HG02852 (cell line): ENCODE data around the gene PGM2.

Experiments
- ATAC-seq: cut with Tn5 transposase; IDR thresholded peaks from one replicate; pipeline ENCODE4 v1.9.1; 2021; ENCODE audit warnings: mild to moderate bottlenecking, moderate library complexity; ENCODE audit not compliant: unreplicated experiment

Gene PGM2

DNA sequence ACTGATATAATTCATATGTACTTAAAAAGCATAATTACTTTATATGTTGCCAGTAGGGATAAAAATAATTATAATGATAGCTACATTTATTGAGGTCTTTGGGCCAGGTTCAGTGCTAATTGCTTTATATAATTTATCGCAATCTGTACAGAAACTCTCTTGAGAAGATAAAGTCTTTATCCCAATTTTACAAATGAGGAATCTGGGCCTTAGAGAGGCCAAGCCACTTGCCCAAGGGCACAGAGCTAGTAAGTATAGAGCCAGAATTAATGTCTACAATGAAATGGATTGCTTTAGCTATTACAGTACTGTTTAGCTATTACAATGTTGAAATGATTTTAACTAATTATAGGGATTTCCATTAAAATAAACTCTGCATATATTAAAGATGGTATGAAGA, 33.8 kb downstream of the PGM2 start:
- no peak for ATAC-seq

DNA sequence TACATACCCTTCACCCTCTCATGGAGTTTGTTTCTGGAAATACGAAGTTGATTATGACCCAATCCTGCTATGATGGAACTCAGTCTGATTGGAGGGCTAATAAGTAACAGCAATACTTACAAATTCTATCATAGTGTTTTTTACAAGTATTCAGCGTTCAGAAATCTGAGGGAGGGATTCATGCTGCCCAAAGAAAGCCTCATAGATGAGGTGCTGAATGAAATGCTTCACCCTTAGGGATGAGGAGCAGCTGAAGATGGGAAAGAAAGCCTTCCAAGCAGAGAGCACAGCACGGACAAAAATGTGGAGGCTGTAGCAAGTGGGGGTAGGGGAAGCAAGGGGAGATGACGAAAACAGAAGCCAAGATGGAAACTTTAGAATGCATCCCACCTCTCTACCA, 36.5 kb downstream of the PGM2 start:
- ATAC-seq: no peak

DNA sequence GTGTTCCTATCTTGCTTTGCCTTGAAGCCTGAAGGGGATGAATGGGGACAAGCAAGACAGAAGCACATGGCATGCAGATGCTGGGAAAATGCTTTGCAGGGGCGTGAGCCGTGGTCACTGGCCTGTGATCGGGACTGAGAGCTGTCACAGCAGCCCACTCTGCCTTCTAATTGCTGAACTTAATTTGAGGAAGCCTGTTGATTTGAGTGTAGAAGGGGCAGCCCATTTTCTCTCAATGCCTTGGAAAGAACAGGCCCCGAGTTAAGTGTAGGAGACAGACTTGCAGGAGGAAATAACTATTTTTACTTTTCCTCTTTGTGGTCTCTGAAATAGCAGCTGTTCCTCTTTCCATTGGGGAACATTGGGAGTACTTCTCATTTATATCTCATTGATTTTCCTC, 38.3 kb downstream of the PGM2 start:
- no peak for ATAC-seq

DNA sequence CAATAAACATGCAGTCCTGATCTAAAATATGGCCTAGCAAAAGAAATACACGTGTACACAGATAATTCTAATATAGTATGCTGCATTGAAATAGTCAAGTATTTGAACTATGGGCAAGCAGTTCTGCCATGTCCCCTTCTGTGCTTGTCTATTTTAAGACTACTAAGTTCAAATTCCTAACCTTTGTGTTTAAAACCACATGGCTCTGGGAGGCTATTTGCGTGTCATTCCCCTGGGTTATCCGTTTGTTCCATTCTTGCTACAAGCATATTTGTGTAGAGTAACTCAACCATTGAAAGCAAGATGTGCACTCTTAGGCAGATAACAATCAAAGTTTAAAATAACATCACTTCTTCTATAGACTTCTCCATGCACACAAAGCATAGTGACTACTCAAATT, 39.0 kb downstream of the PGM2 start:
- ATAC-seq: no peak

DNA sequence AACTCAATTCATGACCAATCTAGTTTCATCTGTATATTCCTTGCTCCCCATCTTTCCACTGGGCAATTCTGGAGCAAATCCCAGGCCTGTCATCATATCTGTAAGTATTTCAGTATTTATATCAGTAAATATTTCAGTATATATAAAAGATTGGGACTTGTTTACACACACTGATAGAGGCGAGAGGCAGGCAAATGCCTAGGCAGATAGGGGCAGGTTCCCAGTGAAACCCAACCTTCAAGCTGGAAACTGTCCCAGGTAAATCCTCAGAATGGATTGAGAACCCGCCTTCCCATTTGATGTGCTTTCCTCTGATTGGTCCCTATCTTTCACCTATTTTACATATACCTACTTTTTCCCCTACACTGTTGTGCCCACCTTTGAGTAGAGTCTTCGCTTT, 40.6 kb downstream of the PGM2 start:
- no peak for ATAC-seq

DNA sequence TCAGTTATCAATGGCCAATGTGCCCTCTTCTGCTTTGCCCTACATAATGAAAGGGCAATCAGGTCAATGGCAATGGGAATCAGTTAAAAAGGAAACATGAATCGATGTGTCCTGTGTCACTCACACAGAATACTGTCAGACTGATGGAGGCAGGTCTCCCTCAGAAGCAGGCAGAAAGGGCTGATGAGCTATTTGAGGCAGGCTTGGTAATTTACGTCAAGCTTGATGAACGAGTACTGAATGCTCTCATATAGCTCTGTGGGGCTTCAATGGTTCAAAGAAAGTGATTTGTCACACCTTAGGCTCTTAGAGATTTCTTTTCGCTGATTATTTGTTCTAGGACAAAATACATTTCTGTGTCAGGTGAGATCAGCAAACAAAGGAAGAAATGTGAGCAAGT, 41.8 kb downstream of the PGM2 start:
- no peak for ATAC-seq

DNA sequence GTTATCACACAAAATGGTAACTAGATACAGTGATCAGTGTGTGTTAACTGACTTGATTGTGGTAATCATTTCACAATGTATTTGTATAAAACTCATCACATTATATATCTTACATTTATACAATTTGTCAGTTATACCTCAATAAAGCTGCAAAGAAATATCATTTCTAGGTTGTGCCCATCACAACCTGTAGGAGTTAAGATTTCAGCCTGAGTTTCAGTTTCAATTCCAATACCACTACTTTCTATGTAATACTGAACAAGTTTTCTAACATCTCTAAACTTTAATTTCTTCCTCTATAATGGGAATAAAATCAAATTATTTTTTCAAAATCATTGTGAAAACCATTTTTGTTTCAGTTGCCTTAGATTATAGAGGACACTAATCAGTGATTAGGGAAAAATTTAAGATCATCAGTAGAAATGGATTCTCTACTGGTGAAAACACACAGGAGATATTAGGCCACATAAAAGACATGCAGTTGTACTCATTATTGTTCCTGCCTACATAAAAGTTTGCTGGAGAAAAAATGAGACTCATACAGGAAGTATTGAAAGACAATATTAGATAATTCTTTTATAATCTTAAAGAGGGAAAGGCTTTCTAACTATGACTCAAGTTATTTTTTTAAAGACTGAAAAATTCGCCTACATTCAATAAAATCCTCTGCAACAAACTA, 46.0 kb downstream of the PGM2 start:
- ATAC-seq: no peak

DNA sequence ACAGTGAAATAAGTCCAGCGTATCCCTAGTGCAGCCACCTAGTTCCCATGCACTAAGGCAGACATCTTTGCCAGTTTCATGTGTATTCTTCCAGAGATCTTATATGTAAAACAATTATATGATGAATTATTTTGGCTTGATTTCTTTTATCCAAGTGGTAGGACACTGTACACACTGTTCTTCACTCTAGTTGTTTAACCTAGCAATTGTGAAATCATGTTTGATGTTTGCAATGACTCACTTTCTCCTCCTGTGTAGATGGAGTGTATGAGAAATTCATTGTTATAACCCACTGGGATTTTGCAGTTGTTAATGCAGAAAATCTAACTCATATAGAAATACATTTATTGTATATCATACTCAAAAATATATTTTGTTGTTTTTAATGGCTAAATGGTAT, 46.9 kb downstream of the PGM2 start:
- ATAC-seq: no peak

DNA sequence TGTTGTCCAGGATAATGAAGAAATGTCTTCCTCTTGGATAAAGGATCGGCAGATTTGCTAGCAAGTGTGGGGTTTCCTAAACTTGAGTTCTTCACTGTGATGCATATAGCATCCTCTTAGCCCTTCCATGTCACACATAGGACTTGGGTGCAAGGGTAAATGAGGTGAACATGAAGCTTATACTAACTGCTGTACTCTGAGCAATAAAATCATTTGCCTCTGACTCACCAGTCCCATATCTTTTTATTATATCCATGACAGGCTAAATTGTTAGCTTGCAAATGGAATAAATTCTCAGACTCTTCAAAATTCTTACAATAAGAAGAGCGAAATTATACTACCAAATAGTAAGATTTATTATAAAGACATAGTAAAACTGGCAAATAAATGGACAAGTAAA, 49.7 kb downstream of the PGM2 start:
- ATAC-seq: no peak

DNA sequence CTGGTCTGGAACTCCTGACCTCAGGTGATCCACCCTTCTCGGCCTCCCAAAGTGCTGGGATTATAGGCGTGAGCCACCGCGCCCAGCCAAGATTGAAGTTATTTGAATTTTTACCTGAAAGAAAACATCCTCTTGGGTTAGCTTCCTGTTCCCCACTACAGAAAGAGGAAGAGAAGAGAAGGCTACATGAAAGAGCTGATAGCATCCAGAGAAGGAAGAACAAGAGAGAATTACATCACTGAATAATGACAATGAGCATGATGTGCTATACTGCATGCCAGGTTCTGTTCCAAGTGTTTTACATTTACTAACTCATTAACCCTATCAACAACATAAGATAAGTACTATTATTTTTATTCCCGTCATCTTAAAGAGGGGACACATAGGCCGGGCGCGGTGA, 52.9 kb downstream of the PGM2 start:
- ATAC-seq: no peak

DNA sequence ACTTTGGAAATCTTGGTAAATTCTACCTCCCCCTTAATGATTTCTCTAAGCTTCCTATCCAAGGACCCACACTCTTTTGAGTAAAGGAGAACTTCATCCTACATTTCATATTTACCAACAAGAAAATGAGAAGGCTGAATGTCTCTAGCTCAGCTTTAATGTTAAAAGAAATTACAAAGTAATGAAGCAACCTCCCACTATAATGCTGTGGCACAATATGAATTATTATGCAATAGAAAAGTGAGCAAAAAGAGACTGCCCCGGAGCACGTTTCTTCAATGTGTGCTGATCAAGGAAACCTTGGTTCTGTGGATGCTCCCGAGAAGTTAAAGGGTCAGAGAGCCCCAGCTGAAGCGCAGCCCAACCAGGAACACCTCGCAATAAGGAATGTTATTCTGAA, 55.3 kb downstream of the PGM2 start:
- ATAC-seq: no peak

DNA sequence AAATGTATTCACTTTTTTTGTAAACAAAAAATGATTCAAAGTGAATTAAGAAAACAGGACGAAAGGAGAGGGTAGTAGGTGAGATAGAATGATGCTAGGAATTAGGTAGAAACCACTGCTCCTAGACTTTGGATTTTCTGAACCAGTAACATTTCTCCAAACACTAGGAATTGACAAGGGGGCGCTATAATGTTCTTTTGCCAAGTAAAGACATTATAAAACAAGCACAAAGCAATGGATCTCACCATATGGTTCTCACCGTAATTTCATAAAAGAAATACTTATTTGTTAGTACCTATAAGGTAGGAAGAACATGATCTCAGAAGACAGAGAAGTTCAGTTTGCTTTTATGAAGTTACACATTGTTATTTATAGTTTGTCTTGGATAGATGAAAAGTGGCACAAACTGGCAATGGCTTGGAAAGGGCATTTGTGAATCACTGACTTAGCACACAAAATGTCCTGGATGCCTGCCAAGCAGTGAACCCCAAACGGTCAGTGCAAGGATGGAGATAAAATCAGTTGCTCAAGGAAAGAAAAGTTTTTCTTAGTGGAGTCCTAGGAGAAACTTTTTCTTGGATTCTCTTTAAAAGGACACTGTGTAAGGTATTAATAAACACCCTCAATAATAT, 56.3 kb downstream of the PGM2 start:
- ATAC-seq: no peak

DNA sequence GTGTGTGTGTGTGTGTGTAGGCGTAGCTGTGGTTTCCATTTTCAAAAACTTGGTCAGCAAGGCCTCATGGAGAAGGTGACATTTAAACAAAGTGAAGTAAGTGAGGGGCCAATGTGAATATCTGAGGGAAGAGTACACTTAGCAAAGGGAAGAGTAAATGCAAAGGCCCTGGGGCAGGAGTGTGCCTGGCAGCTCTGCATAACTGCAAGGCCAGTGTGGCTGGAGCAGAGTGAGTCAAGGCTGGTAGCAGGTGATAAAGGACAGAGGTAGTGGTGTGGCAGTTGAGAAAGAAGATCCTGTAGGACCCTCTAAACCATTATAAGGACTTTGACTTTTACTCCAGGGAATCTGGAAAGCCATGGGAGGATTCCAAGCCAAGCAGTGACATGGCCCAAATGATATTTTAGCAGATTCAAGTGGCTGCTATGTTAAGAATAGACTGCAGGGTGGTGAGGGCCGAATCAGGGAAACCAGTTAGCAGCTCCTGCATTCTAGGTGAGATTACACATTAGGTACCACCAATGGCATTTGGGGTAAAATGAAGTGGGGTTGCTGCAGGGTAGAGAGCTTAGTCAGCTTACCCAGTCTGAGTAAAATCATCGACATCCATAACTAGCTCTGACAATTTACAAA, 58.5 kb downstream of the PGM2 start:
- ATAC-seq: no peak

DNA sequence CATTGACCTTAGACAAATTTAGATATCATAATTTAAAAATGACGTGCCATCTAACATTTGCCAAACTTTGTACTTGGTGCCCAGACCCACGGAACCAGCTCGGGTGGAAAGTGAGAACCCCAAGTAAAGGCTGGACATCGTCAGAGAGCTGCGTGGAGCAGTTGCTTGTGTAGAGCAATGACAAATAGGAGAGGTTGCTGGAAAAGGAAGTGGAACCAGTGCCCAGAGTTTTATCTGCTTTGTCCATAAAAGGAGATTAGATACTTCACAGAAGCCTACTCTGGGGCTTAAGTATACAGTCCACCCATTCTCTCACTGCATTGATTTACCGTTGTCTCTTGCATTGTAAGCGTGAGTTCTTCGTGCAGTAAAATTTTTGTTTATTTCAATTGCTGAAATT, 59.0 kb downstream of the PGM2 start:
- no peak for ATAC-seq

DNA sequence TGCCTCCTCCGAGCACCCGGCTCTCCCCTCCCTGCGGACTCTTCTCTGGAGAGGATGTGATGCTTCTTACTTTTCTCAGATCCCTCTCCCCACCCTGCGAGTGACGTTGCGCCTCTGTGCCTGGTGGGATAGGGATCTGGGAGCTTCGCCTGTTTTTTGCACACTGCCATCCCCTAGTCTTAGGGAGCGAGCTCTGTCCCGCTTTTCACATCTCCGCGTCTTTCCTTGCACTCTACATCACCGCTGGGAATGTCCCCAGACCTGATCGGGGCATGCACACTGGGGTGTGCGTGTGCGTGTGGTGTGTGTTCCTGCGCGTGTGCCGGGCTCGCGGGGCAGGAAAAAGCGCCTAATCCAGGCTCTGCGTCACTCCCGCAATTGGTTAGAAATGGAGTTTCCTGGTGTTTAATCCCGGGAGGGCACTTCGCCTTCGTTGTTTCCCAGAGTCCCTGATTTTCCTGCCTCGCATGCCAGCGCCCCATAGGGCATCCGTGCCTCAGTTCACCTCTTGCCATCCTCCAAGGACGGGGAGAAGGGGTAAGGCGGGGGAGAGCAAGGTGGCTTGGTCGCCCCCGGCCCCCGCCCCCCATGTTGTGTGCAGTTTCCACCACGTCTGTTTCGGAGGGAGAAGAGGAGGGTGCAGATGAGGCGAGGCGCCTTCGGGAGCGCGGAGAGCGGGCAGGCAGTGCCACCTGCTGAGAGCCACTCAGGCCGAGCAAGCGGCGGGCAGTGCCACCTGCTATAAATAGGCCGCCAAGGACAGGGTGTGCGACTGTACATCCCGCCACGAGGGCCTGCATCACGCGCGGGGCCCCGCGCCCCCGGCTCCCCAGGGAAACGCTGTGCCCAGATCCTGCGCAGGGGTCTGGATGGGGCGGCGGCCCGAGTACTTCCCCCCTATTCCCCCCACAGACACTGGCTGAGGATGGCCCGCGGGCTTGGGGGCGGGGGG, 63.6 kb downstream of the PGM2 start:
- ATAC-seq: no peak

DNA sequence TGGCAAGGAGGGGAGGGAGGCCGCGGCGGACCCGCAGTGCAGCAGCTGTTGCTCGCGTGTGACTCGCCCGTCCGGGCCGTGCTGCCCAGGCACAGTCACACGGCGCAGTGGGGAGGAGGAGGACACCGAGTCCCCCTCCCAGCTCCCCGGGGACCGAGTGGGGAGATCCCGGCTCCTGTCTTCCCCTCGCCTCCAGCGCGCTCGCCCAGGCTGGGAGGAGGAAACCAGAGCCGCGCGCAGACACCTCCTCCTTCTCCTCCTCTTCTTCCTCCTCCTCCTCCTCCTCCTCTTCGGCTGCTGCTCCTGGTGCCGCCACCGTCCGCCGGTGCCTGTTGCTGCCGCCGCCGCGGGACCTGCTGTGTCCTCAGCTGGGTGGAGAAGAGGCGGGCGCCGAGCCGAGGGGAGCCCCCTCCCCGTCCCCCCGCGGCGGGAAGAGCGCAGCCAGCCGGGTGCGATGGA, 64.3 kb downstream of the PGM2 start, which contains the start of gene TBC1D1:
Gene TBC1D1 (plus strand): TSS at position 284 of the 459 bp plus-strand sequence. CDS start 11,012 bp downstream, outside the sequence.
- peak; percentile 26 for ATAC-seq

DNA sequence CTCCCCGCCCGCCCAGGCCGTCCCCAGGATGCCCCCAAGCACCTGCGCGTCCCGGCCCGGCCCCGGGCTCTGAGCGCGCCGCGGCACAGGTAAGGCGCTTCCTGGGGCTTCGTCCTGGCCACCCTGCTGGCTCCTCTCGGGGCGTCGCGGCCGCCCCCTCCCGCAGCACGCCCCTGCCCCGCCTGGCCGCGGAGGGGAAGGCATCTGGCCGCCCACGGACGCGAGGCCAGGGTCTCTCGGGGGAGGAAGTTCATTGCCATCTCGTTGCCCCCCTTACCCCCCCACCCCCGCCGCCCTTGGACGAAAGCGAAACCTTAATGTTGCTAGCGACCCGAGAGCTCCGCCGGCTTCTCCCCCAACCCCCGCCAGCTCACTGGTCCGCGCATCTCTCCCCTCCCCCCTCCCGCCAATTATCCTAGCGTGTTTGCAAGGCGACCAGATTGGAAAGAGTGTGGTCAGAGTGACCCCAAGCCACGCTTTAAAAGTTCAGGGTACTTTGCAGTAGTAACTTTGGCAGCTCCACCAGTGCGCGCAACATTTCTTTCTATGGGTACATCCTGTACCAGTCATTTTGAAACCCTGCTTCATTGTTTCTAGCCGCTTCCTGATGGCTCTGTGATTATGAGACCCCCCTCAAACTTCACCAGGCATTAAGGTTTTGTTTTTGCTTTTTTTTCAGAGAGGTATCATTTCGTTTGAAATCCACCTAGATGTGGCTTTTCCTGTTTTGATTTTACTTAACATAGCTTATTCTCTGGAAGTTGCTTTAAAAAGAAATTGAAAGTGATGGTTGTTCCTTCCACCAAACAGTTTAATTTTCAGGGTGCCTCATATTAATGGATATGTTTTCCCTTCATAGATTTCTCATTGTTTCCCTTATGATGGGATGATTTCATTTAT, 65.0 kb downstream of the PGM2 start:
- peak; percentile 62 for ATAC-seq

DNA sequence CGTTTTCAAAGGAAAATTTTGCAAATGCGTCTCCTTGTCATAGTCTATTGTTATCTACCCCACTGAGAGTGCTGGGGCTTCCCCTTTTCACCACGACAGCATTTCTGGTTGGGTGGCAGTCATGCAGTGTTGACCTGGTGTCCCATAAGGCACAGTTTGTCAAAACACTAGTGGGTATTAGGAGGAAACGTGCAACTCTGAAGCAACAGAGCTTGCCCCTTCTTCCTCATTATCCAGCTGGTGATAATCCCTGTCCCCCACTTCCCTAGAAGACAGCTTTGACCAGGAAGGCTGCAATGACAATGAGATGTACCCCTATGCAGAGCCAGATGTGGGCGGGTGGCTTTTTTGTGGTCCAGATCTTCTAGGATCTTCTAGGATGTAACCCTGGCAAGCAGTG, 66.2 kb downstream of the PGM2 start:
- ATAC-seq: peak; percentile 49

DNA sequence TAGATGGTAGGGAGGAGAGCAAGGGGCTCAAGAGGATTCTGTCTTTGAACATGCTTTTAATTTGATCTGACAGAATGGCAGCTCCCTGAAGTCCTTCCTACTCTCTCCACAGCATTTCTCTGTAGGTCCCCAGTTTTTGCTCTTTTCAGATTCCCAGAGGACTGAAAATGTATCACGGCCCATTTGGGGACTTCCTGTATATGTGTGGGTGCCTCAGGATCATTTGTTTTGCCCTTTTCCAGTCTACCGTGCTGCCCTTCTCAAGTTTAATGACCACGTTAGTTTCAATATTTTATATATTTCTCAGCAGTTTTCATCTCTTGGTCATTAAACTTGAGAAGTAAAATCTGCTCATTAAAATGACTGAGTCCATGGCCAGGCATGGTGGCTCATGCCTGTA, 66.7 kb downstream of the PGM2 start:
- ATAC-seq: no peak

DNA sequence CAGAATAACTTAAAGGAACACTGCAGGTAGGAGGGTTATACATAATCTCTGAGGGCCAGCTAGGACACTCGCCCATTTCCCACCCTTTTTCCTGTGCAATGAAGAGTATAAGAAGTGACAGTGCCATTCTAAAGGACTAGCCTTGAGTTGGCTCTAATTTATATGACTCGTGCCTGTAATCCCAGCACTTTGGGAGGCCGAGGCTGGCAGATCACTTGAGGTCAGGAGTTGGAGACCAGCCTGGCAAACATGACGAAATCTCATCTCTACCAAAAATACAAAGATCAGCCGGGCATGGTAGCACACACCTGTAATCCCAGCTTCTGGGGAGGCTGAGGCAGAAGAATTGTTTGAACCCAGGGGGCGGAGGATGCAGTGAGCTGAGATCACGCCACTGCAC, 68.8 kb downstream of the PGM2 start:
- no peak for ATAC-seq
